HG03460 (cell line): Measurements from ENCODE around the gene RBFA.
"Not testable (repeated sequence)": the region's sequence is repeated elsewhere in the genome, so short reads cannot be mapped to it uniquely, and the experiment has no call there.

Experiments
- ATAC-seq: cut with Tn5 transposase; IDR thresholded peaks from one replicate; pipeline ENCODE4 v1.9.1; 2021; ENCODE audit not compliant: unreplicated experiment

RBFA gene

DNA sequence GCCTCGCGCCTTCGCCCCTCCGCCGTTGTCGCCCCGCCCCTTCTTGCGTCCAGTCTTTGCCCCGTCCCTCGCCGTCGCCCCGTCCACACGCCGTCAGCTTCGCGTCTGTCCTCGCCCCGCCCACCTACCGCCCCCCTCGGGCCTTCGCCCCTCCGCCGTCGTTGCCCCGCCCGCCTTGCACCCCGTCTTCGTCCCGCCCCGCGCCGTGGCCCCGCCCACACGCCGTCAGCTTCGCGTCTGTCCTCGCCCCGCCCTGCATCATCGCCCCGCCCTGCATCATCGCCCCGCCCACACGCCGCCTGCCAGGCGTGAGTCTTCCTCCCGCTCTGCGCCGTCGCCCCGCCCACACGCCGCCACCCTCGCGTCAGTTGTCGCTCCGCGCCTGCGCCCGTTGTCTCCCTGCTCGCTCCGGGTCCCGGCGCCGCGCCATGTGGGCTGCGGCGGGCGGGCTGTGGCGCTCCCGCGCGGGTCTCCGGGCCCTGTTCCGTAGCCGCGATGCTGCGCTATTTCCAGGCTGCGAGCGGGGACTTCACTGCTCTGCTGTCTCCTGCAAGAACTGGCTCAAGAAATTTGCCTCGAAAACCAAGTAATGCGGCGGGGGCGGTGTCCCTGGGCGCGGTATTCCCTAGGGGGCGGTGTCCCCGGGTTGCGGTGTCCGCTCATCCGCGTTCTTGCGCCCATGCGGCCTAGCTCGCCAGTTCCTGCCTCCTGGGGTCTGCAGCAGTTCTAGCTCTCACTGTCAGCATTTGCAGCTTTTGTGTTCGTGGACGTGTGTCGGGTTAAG, at the start of gene RBFA:
Gene RBFA (plus strand): TSS at position 367 of the 784 bp plus-strand sequence. CDS start 62 bp downstream, at position 429.
- ATAC-seq, result peak; percentile 71

DNA sequence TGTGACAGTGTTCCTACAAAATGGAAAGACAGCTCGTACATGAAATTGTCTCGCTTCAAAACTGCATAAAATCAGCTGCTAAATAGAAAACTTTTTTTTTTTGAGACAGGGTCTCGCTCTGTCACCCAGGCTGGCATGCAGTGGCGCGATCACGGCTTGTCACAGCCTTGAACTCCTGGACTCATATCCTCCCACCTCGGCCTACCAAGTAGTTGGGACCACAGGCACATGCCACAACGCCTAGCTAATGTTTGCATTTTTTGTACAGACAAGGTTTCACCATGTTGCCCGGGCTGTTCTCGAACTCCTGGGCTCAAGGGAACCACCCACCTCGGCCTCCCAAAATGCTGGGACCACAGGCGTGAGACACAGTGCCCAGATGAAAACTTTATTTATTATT, 49.1 kb upstream of the RBFA start:
- no peak for ATAC-seq

DNA sequence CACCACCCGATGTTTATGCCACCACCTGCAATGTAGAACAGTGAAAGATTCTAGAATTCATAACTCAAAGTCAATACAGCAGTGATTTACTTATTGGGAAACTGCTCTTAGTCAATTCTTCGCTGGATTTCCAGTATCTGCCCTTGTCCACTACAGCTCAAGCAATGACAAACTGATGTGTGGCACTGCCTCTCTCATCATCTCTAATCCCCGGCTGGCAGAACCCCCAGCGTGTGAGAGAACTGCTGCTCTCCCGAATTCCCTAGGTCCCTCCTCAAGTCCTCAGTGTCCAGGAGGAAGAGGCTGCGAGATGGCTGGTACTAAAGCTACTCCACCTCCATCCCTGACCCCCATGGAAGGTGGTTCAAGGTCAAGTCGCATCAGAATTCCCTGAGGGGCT, 47.5 kb upstream of the RBFA start:
- no peak for ATAC-seq

DNA sequence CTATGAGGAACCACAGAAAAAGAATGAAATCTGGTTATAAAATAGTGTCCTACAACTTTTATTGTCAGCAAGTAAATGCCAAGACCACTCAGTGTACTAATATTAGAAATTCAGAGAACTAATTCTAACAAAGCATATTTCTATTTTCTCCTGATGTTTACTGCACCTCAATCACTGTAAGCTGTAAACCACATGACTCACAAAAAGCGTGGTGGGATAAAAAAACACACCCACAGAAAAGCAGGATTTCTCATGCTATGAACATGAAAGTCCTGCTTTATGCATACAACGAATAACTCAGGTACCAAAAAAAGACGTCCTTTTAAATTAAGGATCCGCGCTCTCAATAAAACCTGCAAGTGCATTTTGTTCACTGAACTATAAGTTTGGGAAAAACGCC, 46.7 kb upstream of the RBFA start:
- no peak for ATAC-seq

DNA sequence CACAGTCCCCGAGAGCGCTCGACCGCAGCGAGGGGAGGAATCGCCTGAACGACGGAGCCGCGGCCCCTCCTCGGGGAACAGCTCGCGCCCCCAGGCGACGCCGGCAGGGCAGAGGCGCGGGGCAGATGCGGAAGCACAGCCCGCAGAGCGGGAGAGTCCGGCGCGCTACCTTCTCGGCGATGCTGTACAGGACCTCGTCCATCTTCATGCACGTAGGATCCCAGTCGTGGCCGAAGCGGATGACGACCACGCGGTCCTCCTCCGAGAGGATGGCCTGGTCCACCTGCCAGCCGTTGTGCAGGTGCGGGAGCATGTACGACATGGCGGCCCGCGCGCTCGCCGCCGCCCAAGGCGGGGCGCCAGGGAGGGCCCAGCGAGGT, 46.2 kb upstream of the RBFA start:
- peak; percentile 65 for ATAC-seq

- ATAC-seq, result peak; percentile 96
These were observed 45.6 kb upstream of the RBFA start, which contains the start of gene TXNL4A for GRCh38 chr18:79988451-79989194. TXNL4A (minus strand) TSS chr18:79988563; CDS start chr18:79988392, 171 bp downstream.

GRCh38 chr18:79989195-79989497, 45.1 kb upstream of the RBFA start:
- no peak for ATAC-seq

GRCh38 chr18:79991494-79991893, 42.7 kb upstream of the RBFA start:
- ATAC-seq, result no peak

- ATAC-seq, result not testable (repeated sequence)
These were observed 34.5 kb upstream of the RBFA start for GRCh38 chr18:79999701-80000100.

GRCh38 chr18:80000877-80001276, 33.4 kb upstream of the RBFA start:
- ATAC-seq, result no peak

- ATAC-seq, result no peak
These were observed 31.8 kb upstream of the RBFA start for GRCh38 chr18:80002468-80002867.

GRCh38 chr18:80004600-80005342, 29.5 kb upstream of the RBFA start:
- no peak for ATAC-seq

DNA sequence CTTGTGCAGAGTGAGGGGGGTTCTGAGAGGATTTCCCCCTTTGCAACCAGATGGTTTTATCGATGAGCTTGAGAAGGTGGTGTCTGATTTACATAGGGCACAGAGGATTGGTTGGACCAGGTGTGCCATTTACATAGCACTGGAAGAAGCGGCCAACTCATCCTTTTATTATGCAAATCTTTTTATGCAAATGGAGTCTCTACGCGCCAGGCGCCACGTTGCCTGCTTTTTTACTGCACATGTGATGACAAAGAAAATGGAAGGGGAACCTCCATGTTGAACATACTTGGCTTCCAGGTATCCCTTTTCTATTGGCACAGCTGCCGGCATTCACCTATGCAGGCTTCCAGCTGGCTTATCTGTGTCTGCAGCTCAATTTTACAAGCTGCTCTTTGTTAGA, 27.5 kb upstream of the RBFA start:
- ATAC-seq, result no peak

GRCh38 chr18:80009661-80010550, 24.3 kb upstream of the RBFA start:
- no peak for ATAC-seq

- ATAC-seq, result no peak
These were observed 23.7 kb upstream of the RBFA start for GRCh38 chr18:80010551-80010906.

- not testable (repeated sequence) for ATAC-seq
These were observed 22.6 kb upstream of the RBFA start for GRCh38 chr18:80011496-80012137.

- ATAC-seq, result no peak
These were observed 21.5 kb upstream of the RBFA start for GRCh38 chr18:80012714-80013113.

- no peak for ATAC-seq
These were observed 11.6 kb upstream of the RBFA start for GRCh38 chr18:80022613-80023012.

DNA sequence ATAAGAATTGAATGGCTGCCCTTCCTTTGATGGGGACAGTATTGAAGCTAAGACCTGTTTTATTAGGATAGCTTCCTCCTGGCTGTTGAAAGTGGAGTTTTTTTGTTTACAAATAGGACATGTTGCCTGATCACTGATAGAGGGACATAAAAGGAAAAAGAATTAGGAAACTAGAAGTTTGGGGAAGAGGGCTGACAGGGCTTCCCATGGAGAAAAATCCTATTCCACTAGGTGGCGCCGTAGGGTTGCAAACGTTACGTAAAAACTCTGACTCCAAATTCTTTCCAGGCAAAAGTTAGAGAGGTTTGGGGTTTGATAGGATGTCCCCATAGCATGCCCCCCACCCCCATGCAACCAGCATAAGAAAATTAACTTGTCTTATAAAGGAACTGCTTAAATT, 11.1 kb upstream of the RBFA start:
- ATAC-seq, result no peak

DNA sequence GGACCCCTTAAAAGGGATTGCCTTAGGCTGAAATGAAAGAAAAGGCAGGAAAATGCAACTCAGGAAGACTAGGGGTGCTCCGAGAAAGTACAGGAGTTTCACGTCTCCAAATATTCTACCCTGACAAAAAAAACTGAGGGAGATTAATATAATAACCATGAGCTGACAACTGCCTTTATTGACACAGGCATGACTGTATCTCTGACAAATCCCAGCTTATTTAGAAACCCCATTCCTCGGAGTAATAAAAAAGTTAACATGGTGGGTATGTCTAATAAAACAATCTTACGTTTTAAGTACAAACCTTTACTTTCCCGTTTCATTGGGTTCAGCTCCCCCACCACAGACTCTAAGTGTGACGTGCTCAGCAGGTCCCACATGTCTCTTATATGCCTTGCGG, 7.9 kb upstream of the RBFA start:
- ATAC-seq, result no peak
